Measurements from ENCODE around the gene PHF20.
A peak's percentile ranks its signal among the peaks of the same experiment; 100 is the strongest.
"Not testable (repeated sequence)": the region's sequence is repeated elsewhere in the genome, so short reads cannot be mapped to it uniquely, and the experiment has no call there.

The PHF20 gene

GRCh38 chr20:35975576-35976373 lies 204.0 kb downstream of the PHF20 start:
- no peak for DNase-seq (ENCODE audit: low read depth)

DNA sequence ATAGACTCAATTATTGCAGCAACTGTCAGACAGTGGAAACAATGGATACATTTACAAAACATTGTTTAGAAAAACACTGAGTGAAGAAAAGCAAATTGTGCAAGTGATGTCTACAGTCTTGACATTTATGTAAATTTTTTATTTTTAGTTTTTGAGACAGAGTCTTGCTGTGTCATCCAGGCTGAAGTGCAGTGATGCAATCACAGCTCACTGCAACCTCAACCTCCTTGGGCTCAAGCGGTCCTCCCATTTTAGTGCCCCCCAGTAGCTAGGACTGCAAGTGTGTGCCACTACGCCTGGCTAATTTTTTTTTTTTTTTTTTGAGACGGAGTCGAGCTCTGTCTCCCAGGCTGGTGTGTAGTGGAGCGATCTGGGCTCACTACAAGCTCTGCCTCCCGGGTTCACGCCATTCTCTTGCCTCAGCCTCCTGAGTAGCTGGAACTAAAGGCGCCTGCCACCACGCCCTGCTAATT lies 206.3 kb downstream of the PHF20 start:
- no peak for DNase-seq (ENCODE audit: low read depth)

DNA sequence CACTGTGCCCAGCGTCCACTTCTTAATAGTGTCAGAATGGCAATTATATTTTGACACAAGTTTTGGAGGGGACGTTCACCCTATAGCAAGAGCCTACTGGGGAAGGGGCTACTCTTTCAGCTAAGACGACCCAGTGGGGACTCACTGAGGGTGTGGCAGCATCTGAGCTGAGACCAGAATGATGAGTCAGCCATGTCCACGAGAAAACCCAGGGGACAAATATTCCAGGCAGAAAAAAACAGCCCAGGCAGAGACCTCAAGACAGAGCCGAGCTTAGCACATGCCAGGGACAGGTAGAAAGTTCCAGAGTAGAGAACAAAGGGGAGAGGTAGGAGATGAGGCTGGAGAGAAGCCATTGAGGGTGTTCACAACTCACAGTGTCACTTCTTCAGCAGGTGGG lies 207.7 kb downstream of the PHF20 start:
- no peak for DNase-seq (ENCODE audit: low read depth)

GRCh38 chr20:35981969-35982368 lies 210.2 kb downstream of the PHF20 start:
- DNase-seq (ENCODE audit: low read depth): no peak

- DNase-seq (ENCODE audit: low read depth): no peak
Measured at GRCh38 chr20:35984382-35984781, 212.6 kb downstream of the PHF20 start.

DNA sequence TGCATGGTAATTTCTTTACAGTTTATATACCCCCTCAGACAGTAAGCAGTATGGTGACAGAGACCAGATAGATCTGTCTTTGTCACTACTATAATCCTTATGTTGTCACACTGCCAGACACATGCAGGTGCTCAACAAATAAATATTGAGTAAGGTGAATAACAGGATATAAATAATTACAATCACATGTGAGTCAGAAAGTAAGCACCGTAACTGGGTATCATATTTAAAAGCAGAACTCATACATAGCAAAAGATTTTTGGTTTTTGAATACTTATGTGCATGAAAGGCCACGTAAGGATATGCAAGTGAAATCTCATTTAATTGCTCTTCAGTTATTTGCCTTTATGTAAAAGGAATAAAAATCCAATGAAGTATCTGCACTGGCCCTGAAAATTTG lies 214.0 kb downstream of the PHF20 start:
- DNase-seq (ENCODE audit: low read depth): no peak

DNA sequence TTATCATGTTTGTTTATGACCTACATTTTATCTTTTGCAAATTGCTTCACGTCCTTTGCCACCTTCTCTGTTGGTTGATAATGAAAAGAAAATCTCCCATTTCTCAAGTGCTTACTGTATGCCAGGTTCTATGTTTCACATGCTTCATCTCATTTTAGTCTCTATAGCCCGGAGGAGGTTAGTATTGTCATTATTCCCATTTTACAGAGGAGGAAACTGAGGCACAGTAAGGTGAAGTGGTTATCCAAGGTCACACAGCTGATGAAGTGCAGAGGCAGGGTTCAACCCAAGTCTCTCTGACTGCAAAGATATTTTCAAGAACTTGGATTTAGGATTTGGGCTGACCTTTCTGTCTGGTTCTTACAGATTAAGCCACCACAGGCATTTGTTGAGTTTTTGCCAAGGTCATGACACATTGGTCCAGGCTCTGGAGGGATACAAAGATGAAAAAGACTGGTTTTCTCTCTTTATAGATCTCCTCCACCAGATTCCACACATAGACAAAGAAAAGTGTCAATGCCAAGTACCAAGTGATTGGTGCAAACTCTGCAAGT lies 217.2 kb downstream of the PHF20 start:
- no peak for DNase-seq (ENCODE audit: low read depth)

DNA sequence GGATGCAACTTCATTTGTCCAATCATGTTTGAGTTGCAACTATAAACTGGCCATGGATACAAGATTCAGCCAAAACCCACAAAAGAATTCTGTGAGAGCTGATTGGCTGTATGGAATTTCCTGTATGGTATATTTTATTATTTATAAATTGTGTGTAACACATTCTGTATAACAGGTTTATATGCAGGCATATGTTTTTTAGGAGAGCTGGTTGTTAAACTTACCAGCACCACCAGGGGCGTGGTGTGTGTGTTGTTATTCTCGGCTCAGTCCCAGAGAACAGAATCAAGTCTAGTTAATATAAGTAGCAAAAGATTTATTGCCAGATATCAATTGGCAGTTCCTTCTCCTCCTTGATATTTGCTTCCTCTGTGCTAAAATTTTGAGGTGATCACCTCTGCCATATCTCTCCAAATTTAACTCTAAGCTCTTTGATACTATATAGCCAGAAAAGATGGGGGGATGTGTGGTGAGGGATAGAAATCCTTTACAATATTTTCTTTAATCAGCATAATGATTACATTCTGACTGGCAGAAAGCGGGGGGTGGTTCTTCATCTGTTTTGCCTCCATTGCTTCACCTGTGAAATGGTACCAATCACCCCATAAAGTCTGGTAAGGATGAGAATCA lies 219.4 kb downstream of the PHF20 start:
- DNase-seq (ENCODE audit: low read depth): no peak

- peak; percentile 22 for DNase-seq (ENCODE audit: low read depth)
Measured at GRCh38 chr20:35992713-35993335, 221.0 kb downstream of the PHF20 start.

DNA sequence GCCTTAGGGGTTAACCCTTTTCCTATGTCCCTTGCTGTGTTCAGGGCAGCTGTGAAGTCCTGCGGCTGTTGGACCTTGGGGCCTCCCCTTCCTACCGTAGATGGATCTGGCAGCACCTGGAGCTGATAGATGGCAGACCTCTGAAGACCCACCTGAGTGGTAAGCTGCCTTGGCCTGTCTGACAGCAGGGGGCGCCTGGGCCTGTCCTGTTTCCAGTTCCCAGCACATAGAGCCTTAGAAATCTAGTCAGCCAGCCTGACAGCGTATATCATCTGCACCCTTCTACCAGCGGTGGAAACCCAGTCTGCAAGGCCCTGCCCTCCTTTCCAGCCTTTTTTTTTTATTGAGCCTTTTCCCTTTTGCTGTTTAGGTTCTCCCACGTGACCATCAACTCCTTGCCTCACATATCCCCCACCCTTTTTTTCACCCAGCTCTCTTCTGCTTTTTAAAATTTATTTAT lies 223.2 kb downstream of the PHF20 start:
- peak; percentile 72 for DNase-seq (ENCODE audit: low read depth)

GRCh38 chr20:35996492-35996891 lies 224.7 kb downstream of the PHF20 start:
- not testable (repeated sequence) for DNase-seq (ENCODE audit: low read depth)
